K562 treated with DMSO at 1 percent for 4 hours (cell line): Measurements from ENCODE around the gene TERF2IP. TPM values are rescaled to one million over a fixed set of nuclear protein-coding genes. Genes with fewer than 3 reads are reported as not detected.

Experiments
- total RNA-seq: library from RNA; unstranded; fragments of 300-600 nt; gene quantifications from 2 replicates; pipeline ENCODE4 v1.2.3, GENCODE V29; 2022; ENCODE audit not compliant: insufficient read depth

TERF2IP gene, protein sequence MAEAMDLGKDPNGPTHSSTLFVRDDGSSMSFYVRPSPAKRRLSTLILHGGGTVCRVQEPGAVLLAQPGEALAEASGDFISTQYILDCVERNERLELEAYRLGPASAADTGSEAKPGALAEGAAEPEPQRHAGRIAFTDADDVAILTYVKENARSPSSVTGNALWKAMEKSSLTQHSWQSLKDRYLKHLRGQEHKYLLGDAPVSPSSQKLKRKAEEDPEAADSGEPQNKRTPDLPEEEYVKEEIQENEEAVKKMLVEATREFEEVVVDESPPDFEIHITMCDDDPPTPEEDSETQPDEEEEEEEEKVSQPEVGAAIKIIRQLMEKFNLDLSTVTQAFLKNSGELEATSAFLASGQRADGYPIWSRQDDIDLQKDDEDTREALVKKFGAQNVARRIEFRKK
- 84.4 and 89.2 TPM in 2 replicates for total RNA-seq

DNA sequence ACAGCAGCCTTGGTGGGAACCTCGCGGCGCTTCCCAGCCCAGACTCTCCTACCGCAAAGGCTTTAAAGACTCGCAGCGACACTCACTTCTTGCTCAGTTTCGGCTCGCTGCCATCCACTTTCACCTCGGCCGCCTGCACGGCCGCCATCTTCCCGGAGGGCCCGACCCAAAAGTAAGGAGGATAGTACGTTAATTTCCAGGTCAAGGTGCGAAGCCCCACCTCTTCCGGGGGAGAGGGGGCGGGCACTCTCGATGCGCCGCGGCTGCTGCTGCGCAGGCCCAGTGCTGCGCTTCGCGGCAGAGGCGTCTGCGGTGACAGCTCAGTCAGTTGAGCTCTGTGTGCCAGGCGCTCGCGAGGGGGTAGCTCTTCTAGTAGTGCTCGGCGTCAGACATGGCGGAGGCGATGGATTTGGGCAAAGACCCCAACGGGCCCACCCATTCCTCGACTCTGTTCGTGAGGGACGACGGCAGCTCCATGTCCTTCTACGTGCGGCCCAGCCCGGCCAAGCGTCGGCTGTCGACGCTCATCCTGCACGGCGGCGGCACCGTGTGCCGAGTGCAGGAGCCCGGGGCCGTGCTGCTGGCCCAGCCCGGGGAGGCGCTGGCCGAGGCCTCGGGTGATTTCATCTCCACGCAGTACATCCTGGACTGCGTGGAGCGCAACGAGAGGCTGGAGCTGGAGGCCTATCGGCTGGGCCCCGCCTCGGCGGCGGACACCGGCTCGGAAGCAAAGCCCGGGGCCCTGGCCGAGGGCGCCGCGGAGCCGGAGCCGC is at the start of gene TERF2IP, which contains the start of gene KARS1:
Gene TERF2IP, plus strand, starts transcription at position 282 of the 773 bp plus-strand sequence. Its CDS starts 110 bp downstream, at position 392.
Gene KARS1, minus strand, starts transcription at position 174 of the 773 bp plus-strand sequence. Its CDS starts 26 bp downstream, at position 148.

DNA sequence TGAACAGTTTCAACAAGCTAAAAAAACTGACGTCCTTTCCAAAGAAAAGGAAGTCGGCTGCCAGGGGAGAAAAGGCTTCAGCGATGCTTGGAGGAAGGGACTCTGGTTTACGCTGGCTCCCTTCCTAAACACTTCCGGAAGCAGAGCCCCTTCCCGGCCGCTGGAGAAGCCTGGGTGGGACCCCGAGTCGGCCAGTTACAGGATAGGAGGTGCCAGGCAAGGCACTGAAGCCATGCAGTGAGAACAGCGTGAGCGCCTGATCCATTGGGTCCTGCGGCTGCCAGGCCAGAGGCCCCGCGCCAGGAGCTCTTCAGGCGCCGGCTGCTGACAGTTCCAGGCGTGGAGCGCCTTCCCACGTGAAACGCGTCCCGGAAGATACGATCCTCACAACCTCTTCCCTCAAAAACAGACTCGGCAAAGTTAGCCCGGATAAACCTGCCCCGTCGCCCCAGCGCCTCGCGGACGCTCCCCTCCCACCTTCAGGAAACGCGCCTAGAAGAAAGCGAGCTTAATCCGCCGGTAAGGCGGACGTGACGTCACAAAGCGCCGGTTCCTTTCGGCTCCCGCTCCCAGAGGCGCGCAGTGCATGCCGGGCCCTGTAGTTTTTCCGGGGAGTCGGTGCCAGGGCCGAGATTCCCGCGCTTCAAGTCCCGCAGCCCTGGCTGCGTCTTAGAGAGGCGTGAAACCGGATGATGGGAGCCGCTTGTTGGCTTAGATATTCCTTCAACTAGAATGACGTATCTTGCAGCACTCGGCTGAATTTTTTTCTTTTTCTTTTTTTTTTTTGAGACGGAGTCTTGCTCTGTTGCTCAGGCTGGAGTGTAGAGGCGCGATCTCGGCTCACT is 24.6 kb upstream of the TERF2IP start, which contains the start of gene ADAT1:
Gene ADAT1, minus strand, starts transcription at position 521 of the 845 bp plus-strand sequence. CDS start 2,482 bp downstream, outside the sequence.

DNA sequence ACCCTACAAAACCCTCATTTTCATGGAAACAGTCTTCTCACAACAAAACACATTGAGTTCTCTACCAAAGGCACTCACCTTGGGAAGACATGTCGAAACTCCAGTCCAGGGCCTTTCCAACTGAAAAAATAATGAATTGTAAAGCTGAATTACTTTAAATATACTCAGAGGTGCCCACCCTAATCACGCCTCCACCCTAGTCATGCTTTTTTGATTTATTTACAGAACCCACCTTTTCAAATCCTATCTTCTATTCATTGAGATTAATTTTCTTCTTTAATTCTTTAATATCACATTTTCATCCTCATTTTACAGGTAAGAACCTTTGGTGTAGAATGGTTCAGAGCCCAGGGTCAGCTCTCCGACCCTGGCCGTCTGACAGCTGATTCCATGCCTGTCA is 29.3 kb downstream of the TERF2IP start, which contains the start of gene CPHXL2:
Gene CPHXL2, minus strand, starts transcription at position 101 of the 400 bp plus-strand sequence. Its CDS starts 10 bp downstream, at position 91.

DNA sequence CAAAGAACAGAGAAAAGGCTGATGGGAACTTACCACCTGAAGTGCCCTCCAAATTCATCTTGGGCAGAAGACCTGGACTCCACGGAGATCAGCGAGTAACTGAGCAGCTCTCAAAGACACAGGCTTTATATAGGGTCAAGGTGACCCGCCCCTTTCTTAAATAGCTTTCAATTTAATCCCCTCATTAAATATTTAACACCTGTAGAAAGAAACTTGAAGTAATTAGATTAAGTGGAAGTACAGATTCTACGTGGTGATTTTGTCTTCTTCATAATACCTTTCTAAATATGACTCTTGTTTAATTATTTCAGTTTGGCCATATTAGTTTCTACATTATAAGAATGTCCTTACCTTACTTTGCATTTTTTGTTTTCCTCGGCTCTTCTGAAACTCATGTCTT is 53.8 kb downstream of the TERF2IP start, which contains the start of gene DUXB:
Gene DUXB, minus strand, starts transcription at position 101 of the 400 bp plus-strand sequence. Its CDS starts 43 bp downstream, at position 58.

Other genes starting within 250 kb of the TERF2IP start
- 17.9 and 20.0 TPM in 2 replicates for gene CFDP1, start 214.3 kb upstream of the TERF2IP start, total RNA-seq
- gene TMEM170A, start 183.1 kb upstream of the TERF2IP start, total RNA-seq: 22.9 and 26.7 TPM in 2 replicates
- gene CHST6, start 152.3 kb upstream of the TERF2IP start, total RNA-seq: not detected in 2 replicates
- gene CHST5, start 111.7 kb upstream of the TERF2IP start, total RNA-seq: not detected in 2 replicates
- 4.6 and 8.3 TPM in 2 replicates for gene TMEM231, start 91.5 kb upstream of the TERF2IP start, total RNA-seq
- 158 and 169 TPM in 2 replicates for gene GABARAPL2, start 81.4 kb upstream of the TERF2IP start, total RNA-seq
- 14.1 and 21.9 TPM in 2 replicates for gene ADAT1, start 24.5 kb upstream of the TERF2IP start, total RNA-seq
- 138 and 146 TPM in 2 replicates for gene KARS1, start 108 bp upstream of the TERF2IP start, total RNA-seq
- gene CPHXL2, start 29.2 kb downstream of the TERF2IP start, total RNA-seq: not detected in 2 replicates
- not detected in 2 replicates for gene DUXB, start 53.7 kb downstream of the TERF2IP start, total RNA-seq
- gene CPHXL, start 78.7 kb downstream of the TERF2IP start, total RNA-seq: not detected in 2 replicates